SK-N-SH (cell line): ENCODE data around the gene CAMKMT.

Experiments
- CTCF ChIP-seq: fragments of 200-600 bp; sonication (generic); IDR thresholded peaks from 2 replicates; pipeline ENCODE4 v1.6.1; 2017; ENCODE audit warnings: antibody characterized with exemption, mild to moderate bottlenecking, moderate library complexity
- GABPA ChIP-seq: IDR thresholded peaks from 2 replicates; pipeline ENCODE4 v1.4.0; 2012; ENCODE audit warnings: low read depth, mild to moderate bottlenecking
- MAX ChIP-seq: IDR thresholded peaks from 2 replicates; pipeline ENCODE4 v1.4.0; 2012; ENCODE audit warnings: low read depth
- RFX5 ChIP-seq: IDR thresholded peaks from 2 replicates; pipeline ENCODE4 v1.6.1; 2012; ENCODE audit warnings: mild to moderate bottlenecking, improper control_type of control experiment, low read length
- RXRA ChIP-seq: IDR thresholded peaks from 2 replicates; pipeline ENCODE4 v1.4.0; 2012; ENCODE audit warnings: low read depth, mild to moderate bottlenecking, borderline replicate concordance
- SMC3 ChIP-seq: IDR thresholded peaks from 2 replicates; pipeline ENCODE4 v1.6.1; 2012; ENCODE audit warnings: low read depth, low read length, improper control_type of control experiment
- TEAD4 ChIP-seq: IDR thresholded peaks from 2 replicates; pipeline ENCODE4 v1.4.0; 2012; ENCODE audit warnings: mild to moderate bottlenecking, borderline replicate concordance; ENCODE audit not compliant: insufficient read depth
- USF2 ChIP-seq: fragments of 150-350 bp; IDR thresholded peaks from 2 replicates; pipeline ENCODE4 v1.6.1; 2017; ENCODE audit warnings: antibody characterized with exemption, low read length, low read depth, borderline replicate concordance

- TF ChIP-seq GABPA (no peak), CTCF (no peak), SMC3 (no peak), TEAD4 (no peak), RFX5 (no peak), MAX (no peak), RXRA (no peak), USF2 (no peak)
Measured at GRCh38 chr2:44618251-44619023, 256.7 kb downstream of the CAMKMT start.
